Lower leg skin (tissue), 3 donors: ENCODE data around the gene ALOX15.

Experiments
- POLR2A ChIP-seq, 2 donors: fragments of 450-650 bp; IDR thresholded peaks; one replicate each; pipeline ENCODE4 v1.6.1; 2016 to 2017; ENCODE audit warnings: antibody characterized with exemption in 2 of 2, mild to moderate bottlenecking in 1 of 2, moderate library complexity in 1 of 2
- TF ChIP-seq, protein P1 (sequence below), 3 donors: fragments of 450-650 bp; IDR thresholded peaks; one replicate each; pipeline ENCODE4 v1.5.1; 2016; ENCODE audit warnings: antibody characterized with exemption in 3 of 3, mild to moderate bottlenecking in 3 of 3, moderate library complexity in 2 of 3

DNA sequence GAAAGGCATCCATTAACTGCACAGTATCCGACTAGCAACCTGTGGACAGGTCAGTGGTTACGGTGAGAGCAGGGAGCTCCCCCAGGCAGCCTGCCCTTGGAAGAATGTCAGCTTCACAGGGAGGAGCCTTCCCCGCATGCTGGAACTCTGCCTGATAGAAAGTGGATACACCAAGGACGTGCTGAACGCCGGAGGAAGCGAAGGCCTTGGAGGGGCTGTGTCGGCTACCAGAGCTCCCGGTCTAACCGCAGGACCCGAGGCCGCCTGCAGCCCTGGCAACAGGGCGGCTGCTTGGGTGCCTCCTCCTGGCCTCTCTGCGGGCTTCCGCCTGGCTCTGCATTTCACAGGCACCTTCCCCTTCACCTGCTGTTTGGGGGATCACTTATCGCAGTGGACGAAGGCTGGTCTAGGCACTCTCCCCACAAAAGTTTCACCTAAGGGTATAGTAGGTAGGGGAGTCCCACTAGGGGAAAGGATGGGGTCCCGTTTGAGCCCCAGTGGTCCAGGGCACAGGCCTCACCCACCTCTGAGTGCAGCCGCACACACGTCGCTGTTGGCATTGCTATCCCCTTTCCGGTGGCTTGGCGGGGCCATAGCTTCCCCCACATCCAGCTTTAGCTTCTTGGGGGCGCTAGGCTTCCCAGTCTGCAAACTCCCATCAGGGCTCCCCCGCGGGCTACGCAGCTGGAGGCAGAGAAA lies 32.7 kb upstream of the ALOX15 start:
- TF ChIP-seq, protein P1, sequence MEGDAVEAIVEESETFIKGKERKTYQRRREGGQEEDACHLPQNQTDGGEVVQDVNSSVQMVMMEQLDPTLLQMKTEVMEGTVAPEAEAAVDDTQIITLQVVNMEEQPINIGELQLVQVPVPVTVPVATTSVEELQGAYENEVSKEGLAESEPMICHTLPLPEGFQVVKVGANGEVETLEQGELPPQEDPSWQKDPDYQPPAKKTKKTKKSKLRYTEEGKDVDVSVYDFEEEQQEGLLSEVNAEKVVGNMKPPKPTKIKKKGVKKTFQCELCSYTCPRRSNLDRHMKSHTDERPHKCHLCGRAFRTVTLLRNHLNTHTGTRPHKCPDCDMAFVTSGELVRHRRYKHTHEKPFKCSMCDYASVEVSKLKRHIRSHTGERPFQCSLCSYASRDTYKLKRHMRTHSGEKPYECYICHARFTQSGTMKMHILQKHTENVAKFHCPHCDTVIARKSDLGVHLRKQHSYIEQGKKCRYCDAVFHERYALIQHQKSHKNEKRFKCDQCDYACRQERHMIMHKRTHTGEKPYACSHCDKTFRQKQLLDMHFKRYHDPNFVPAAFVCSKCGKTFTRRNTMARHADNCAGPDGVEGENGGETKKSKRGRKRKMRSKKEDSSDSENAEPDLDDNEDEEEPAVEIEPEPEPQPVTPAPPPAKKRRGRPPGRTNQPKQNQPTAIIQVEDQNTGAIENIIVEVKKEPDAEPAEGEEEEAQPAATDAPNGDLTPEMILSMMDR (IDR thresholded peaks at IDR 0.05) = no peak
- TF ChIP-seq POLR2A (IDR thresholded peaks at IDR 0.05) = no peak
